ENCODE data around the gene CHST3.

DNA sequence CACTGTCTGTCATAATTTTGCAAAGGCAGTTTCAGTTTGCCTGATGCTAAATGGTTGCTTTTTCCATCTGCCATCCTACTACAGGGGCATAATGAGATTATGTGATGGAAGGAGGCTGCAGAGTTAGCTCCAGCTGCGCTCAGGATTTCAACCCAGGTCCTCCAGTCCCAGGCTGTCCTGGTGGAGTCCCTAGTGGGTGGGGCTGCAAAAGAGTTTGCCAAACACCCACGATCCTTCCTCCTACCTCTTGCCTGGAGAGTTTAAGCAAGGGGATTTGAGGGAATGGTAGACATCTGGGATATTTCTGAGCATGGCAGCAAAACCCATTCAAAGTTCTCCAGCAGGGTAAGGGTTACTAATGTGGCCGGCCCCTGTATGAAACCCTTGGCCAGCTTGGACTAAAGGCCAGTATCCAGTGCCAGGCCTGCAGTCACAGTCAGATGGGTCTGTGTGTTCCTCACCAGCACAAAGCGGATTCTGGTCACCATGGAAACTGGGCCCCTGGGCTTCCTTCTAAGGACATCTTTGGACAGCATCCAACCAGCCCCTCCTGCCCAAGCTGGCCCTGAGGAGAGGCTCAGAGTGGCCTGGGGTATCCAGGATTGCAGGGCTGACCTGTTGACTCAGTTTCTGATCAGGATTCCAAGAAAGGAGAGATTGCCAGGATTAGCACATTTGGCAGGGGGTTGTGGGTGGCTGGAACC, 42.7 kb upstream of the CHST3 start:
- TF ChIP-seq, protein P1, sequence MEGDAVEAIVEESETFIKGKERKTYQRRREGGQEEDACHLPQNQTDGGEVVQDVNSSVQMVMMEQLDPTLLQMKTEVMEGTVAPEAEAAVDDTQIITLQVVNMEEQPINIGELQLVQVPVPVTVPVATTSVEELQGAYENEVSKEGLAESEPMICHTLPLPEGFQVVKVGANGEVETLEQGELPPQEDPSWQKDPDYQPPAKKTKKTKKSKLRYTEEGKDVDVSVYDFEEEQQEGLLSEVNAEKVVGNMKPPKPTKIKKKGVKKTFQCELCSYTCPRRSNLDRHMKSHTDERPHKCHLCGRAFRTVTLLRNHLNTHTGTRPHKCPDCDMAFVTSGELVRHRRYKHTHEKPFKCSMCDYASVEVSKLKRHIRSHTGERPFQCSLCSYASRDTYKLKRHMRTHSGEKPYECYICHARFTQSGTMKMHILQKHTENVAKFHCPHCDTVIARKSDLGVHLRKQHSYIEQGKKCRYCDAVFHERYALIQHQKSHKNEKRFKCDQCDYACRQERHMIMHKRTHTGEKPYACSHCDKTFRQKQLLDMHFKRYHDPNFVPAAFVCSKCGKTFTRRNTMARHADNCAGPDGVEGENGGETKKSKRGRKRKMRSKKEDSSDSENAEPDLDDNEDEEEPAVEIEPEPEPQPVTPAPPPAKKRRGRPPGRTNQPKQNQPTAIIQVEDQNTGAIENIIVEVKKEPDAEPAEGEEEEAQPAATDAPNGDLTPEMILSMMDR (IDR thresholded peaks at IDR 0.05): no peak
- TF ChIP-seq POLR2A (IDR thresholded peaks at IDR 0.05): no peak

All from heart left ventricle (tissue), 13 donors.